Parathyroid adenoma (tissue), 2 donors: ENCODE results near the gene SPATA17.

Experiments
- H2AFZ ChIP-seq: fragments of 300-600 bp; sonication (generic); one replicate; pipeline ENCODE4 v1.7.0; 2017; ENCODE audit warnings: antibody characterized with exemption, mild to moderate bottlenecking
- H3K27ac ChIP-seq: fragments of 300-600 bp; sonication (generic); one replicate; pipeline ENCODE4 v1.7.0; 2017
- H3K27me3 ChIP-seq: fragments of 300-600 bp; sonication (generic); one replicate; pipeline ENCODE4 v1.7.0; 2017; ENCODE audit warnings: low read length; ENCODE audit not compliant: control insufficient read depth, insufficient read depth
- H3K36me3 ChIP-seq: fragments of 300-600 bp; sonication (generic); one replicate; pipeline ENCODE4 v1.7.0; 2017; ENCODE audit warnings: low read length; ENCODE audit not compliant: control insufficient read depth, insufficient read depth
- H3K4me1 ChIP-seq: fragments of 300-600 bp; sonication (generic); one replicate; pipeline ENCODE4 v1.7.0; 2017; ENCODE audit warnings: control low read depth
- H3K4me2 ChIP-seq: fragments of 300-600 bp; sonication (generic); one replicate; pipeline ENCODE4 v1.7.0; 2017; ENCODE audit warnings: low read length
- H3K4me3 ChIP-seq: fragments of 300-600 bp; sonication (generic); one replicate; pipeline ENCODE4 v1.7.0; 2017; ENCODE audit warnings: low read depth, low read length
- H3K79me2 ChIP-seq: fragments of 300-600 bp; sonication (generic); one replicate; pipeline ENCODE4 v1.7.0; 2017; ENCODE audit warnings: control low read depth
- H3K9ac ChIP-seq: fragments of 300-600 bp; sonication (generic); one replicate; pipeline ENCODE4 v1.7.0; 2017; ENCODE audit warnings: mild to moderate bottlenecking
- H3K9me3 ChIP-seq: fragments of 300-600 bp; sonication (generic); one replicate; pipeline ENCODE4 v1.7.0; 2017; ENCODE audit warnings: low read length; ENCODE audit not compliant: control insufficient read depth
- TF ChIP-seq, protein P1 (sequence below): fragments of 300-600 bp; sonication (generic); IDR thresholded peaks from one replicate; pipeline ENCODE4 v1.7.0; 2017; ENCODE audit warnings: antibody characterized with exemption, mild to moderate bottlenecking
- donor health status: primary hyperparathyroidism.

SPATA17 gene

DNA sequence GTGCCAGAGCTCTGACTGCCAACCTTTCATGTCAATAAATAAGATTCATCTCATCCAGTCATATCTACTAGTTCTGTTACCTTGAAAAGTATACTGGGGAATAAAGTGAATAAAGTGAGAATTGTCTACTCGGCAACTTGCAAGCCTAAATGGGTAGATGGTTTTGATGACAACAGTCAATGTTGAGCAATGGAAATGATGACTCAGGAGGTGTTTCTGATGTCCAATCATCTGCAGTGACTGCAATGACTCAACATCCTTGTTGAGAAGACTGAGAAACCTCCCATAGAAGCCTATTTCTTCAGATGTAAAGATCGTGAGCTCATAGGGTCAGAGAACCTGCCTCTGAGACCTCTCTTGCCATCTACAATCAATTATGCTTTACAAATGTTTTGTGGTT lies 276.4 kb downstream of the SPATA17 start:
- Histone ChIP-seq H3K9me3 (no peaks in the 10 kb centered on the region), H3K27me3 (no peaks in the 10 kb centered on the region), H2AFZ (no peak overlapping the region), H3K79me2 (no peaks in the 10 kb centered on the region), H3K9ac (no peak overlapping the region), H3K4me1 (no peaks in the 10 kb centered on the region), H3K4me3 (no peak overlapping the region), H3K36me3 (no peaks in the 10 kb centered on the region), H3K4me2 (no peak overlapping the region), H3K27ac (no peak overlapping the region)
- TF ChIP-seq, protein P1, sequence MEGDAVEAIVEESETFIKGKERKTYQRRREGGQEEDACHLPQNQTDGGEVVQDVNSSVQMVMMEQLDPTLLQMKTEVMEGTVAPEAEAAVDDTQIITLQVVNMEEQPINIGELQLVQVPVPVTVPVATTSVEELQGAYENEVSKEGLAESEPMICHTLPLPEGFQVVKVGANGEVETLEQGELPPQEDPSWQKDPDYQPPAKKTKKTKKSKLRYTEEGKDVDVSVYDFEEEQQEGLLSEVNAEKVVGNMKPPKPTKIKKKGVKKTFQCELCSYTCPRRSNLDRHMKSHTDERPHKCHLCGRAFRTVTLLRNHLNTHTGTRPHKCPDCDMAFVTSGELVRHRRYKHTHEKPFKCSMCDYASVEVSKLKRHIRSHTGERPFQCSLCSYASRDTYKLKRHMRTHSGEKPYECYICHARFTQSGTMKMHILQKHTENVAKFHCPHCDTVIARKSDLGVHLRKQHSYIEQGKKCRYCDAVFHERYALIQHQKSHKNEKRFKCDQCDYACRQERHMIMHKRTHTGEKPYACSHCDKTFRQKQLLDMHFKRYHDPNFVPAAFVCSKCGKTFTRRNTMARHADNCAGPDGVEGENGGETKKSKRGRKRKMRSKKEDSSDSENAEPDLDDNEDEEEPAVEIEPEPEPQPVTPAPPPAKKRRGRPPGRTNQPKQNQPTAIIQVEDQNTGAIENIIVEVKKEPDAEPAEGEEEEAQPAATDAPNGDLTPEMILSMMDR = no peak

DNA sequence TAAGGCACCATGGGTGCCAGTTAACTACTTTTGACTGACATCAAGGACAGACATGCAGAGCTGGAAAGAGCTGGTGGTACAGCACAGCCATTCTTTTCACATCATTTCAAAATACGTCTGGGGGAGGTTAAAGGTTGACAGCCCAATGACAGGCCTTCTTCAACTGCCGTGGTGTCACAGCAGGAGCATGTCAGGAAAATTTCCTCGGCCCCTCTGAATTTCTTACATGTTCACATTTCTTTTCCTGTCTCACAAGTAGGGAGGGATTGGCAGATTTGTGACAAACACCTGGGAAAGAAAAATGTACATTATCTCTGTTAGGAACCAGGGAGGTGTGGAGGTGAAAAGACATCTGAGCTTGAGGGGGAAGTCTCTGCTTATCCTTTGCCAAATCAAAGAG lies 279.1 kb downstream of the SPATA17 start:
- TF ChIP-seq, protein P1 = no peak
- H3K27me3 ChIP-seq = no peaks in the 10 kb centered on the region
- no peaks in the 10 kb centered on the region for H3K36me3 ChIP-seq
- no peak overlapping the region for H3K27ac ChIP-seq
- no peaks in the 10 kb centered on the region for H3K9me3 ChIP-seq
- no peak overlapping the region for H3K9ac ChIP-seq
- no peaks in the 10 kb centered on the region for H3K4me1 ChIP-seq
- H3K4me3 ChIP-seq = no peak overlapping the region
- H3K79me2 ChIP-seq = no peaks in the 10 kb centered on the region
- H2AFZ ChIP-seq = no peak overlapping the region
- no peak overlapping the region for H3K4me2 ChIP-seq

DNA sequence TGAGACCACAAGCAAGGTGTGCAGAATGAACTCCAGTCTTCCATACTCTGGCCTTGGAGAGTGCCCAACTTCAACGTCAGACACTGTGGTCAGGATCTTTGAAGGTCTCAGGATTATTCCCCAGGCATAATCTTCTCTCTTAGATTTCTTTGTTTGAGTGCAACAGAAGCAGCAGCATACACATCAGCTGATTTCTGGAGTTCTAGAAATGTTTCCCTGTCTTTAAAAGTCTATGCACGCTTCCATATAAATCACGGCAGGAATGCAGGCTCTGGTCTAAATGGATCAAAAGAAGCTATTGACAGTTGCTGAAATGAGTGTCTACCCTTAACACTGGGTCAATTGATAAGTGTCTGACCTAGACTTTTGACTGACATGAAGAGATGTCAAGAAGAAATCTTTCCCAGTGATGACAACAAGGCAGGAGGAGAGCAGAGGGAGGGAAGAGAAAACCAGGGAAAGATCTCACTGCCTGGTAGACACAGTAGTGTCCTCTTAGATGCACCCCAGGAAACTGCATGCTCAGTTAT lies 279.7 kb downstream of the SPATA17 start:
- no peaks in the 10 kb centered on the region for H3K36me3 ChIP-seq
- TF ChIP-seq, protein P1 = no peak
- H3K79me2 ChIP-seq = no peaks in the 10 kb centered on the region
- no peak overlapping the region for H3K4me3 ChIP-seq
- no peaks in the 10 kb centered on the region for H3K4me1 ChIP-seq
- no peak overlapping the region for H3K9ac ChIP-seq
- no peak overlapping the region for H3K4me2 ChIP-seq
- H3K27me3 ChIP-seq = no peaks in the 10 kb centered on the region
- H3K9me3 ChIP-seq = no peaks in the 10 kb centered on the region
- H3K27ac ChIP-seq = no peak overlapping the region
- H2AFZ ChIP-seq = no peak overlapping the region

DNA sequence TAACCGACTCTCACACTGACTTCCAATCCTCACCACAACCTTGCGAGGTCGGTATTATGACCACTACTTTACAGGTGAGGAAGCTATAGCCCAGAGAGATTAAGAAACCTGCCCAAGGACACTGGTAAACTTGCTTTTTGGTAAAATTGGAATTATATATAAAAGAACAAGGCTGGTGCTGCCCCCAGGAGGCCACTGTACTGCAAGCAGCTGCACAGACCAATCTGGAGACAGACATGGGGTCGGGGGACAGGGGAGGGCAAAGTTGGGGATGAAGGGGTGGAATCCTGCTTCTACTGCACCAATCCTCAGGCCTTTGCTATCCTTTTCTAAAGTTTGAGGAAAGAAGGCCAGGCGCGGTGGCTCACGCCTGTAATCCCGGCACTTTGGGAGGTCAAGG lies 280.8 kb downstream of the SPATA17 start:
- H3K79me2 ChIP-seq = no peaks in the 10 kb centered on the region
- H3K27ac ChIP-seq = no peak overlapping the region
- TF ChIP-seq, protein P1 = no peak
- H3K9ac ChIP-seq = no peak overlapping the region
- no peak overlapping the region for H3K4me3 ChIP-seq
- H3K36me3 ChIP-seq = no peaks in the 10 kb centered on the region
- no peak overlapping the region for H3K4me2 ChIP-seq
- no peaks in the 10 kb centered on the region for H3K27me3 ChIP-seq
- H3K4me1 ChIP-seq = no peaks in the 10 kb centered on the region
- H2AFZ ChIP-seq = no peak overlapping the region
- H3K9me3 ChIP-seq = no peaks in the 10 kb centered on the region

DNA sequence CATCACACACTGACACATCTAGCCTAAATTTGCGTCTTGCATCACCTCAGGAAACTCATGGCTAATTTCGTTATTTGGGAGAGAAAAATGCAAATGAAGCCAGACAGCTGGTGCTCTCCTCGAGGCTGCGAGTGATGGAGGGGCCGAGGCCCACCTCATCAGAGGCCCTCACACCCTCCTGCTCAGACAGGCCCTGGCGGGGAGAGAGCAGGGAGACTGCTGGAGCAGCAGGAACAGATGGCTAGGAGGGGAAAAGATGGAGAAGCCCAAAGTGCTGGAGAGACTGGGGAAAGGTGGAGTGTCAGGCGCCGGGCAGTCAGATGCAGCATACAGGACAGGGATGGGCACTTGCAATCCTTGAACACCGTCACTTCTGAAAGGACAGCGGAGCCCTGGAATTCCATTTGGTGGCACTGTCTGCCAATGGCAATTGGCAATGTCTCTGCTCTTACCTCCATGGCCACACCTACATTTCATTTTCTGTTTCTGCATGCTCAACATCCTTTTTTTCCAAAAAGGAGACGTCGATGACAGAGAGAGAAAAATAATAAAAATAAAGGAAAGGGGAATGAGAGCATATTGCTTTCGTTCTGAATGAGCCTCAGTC lies 286.2 kb downstream of the SPATA17 start:
- Histone ChIP-seq H2AFZ (no peak overlapping the region), H3K9ac (no peak overlapping the region), H3K4me3 (no peak overlapping the region), H3K36me3 (no peaks in the 10 kb centered on the region), H3K79me2 (no peaks in the 10 kb centered on the region), H3K27ac (no peak overlapping the region), H3K9me3 (no peaks in the 10 kb centered on the region), H3K27me3 (no peaks in the 10 kb centered on the region), H3K4me2 (no peak overlapping the region), H3K4me1 (no peaks in the 10 kb centered on the region)
- TF ChIP-seq, protein P1 = no peak
